IPS-NIHi7 (cell line): ENCODE results near the gene TRIM67.
"Not testable (repeated sequence)": the region's sequence is repeated elsewhere in the genome, so short reads cannot be mapped to it uniquely, and the experiment has no call there.

Experiments
- DNase-seq: peaks from one replicate; pipeline ENCODE4 v3.0.0; 2012; ENCODE audit warnings: mixed read lengths; ENCODE audit errors: extremely low spot score

TRIM67 gene

GRCh38 chr1:231161667-231162296 is at the start of gene TRIM67:
TRIM67 (plus strand) TSS chr1:231162058; CDS start chr1:231162970, 912 bp downstream.
- DNase-seq = peak; percentile 82

GRCh38 chr1:231116738-231117137 is 45.1 kb upstream of the TRIM67 start:
- DNase-seq = no peak

GRCh38 chr1:231118704-231119453 is 43.0 kb upstream of the TRIM67 start:
- no peak for DNase-seq

- no peak for DNase-seq
Observed at GRCh38 chr1:231121533-231121932, 40.3 kb upstream of the TRIM67 start.

- DNase-seq = no peak
Observed at GRCh38 chr1:231122143-231122542, 39.7 kb upstream of the TRIM67 start.

- DNase-seq = no peak
Observed at GRCh38 chr1:231124746-231125145, 37.1 kb upstream of the TRIM67 start.

- no peak for DNase-seq
Observed at GRCh38 chr1:231125972-231126580, 35.8 kb upstream of the TRIM67 start.

GRCh38 chr1:231127106-231127505 is 34.8 kb upstream of the TRIM67 start:
- DNase-seq = not testable (repeated sequence)

- DNase-seq = not testable (repeated sequence)
Observed at GRCh38 chr1:231128471-231128870, 33.4 kb upstream of the TRIM67 start.

GRCh38 chr1:231130544-231130943 is 31.3 kb upstream of the TRIM67 start:
- no peak for DNase-seq

GRCh38 chr1:231132591-231132990 is 29.3 kb upstream of the TRIM67 start:
- DNase-seq = not testable (repeated sequence)

GRCh38 chr1:231134624-231135023 is 27.2 kb upstream of the TRIM67 start:
- DNase-seq = no peak

- no peak for DNase-seq
Observed at GRCh38 chr1:231138236-231138635, 23.6 kb upstream of the TRIM67 start.

- DNase-seq = no peak
Observed at GRCh38 chr1:231139125-231139649, 22.7 kb upstream of the TRIM67 start.

- no peak for DNase-seq
Observed at GRCh38 chr1:231139659-231140654, 21.9 kb upstream of the TRIM67 start.

GRCh38 chr1:231144416-231145193 is 17.3 kb upstream of the TRIM67 start:
- DNase-seq = no peak

- DNase-seq = no peak
Observed at GRCh38 chr1:231147896-231148295, 14.0 kb upstream of the TRIM67 start.

GRCh38 chr1:231151811-231152210 is 10.0 kb upstream of the TRIM67 start:
- DNase-seq = no peak

GRCh38 chr1:231153726-231154125 is 8.1 kb upstream of the TRIM67 start:
- DNase-seq = no peak

GRCh38 chr1:231155808-231156207 is 6.0 kb upstream of the TRIM67 start:
- no peak for DNase-seq

- DNase-seq = no peak
Observed at GRCh38 chr1:231157311-231157710, 4.5 kb upstream of the TRIM67 start.
